Stimulated activated CD8-positive, alpha-beta memory T cell treated with anti-CD3 and anti-CD28 coated beads, Interleukin-4, amount 100 ng/mL, for 1 hour (primary cell): ENCODE results near the gene ENTHD1.

Source experiments
- DNase-seq, 2 donors: peaks; one replicate each; pipeline ENCODE4 v3.0.0-alpha.2; 2020; ENCODE audit warnings: low read depth in 2 of 2, low spot score in 1 of 2

The ENTHD1 gene

DNA sequence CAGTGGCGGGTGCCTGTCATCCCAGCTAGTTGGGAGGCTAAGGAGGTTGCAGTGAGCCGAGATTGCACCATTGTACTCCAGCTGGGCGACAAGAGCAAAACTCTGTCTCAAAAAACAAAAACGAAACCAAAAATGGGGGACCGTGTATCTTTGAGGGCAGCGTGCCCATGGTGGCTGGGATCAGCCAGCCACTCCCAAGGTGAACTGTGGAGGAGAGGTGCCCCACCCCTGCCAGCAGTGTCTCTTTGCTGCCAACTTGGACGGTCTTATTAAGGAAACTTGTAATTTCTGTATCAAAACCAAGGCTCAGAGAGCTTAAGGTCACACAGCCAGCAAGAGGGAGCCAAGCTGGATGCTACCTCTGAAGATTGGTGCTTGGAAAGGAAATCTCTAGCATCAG is 175.4 kb downstream of the ENTHD1 start:
- no peak for DNase-seq

DNA sequence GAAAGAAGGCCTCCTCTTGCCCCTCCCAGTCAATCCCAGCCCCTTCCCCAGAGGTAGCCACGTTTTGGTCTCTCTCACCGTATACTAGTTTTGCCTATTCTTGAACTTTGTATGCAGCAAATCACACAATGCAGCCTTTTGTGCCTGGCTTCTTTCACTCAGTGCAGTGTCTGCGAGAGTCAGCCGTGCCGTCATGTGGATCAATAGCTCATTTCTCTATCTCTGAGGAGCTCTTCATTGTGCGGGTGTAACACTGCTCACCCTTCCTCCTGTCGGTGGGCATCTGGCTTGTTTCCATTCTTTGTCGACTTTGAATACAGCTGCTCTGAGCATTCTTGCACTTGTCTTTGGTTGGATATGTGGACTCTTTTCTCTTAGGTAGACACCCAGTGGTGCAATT is 176.5 kb downstream of the ENTHD1 start:
- no peak for DNase-seq

DNA sequence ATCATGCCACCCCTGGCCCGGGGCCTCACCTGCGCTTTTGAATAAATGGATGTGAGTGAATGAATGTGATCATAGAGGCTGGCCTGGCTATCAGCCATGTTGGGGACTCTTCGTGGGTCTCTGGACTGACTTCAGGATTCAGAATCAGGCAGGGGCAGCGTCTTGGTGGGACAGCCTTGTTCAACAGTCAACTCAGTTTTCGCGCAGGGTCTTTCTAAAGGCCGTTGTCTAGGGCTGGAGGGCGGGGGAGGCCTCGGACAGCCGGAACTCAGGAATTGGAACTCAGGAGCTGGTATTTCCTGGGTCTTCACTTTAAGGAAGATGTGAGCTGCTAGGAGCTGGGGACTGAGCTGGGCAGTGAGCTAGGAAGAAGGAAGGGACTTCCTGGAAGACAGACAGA is 177.0 kb downstream of the ENTHD1 start:
- DNase-seq = no peak

DNA sequence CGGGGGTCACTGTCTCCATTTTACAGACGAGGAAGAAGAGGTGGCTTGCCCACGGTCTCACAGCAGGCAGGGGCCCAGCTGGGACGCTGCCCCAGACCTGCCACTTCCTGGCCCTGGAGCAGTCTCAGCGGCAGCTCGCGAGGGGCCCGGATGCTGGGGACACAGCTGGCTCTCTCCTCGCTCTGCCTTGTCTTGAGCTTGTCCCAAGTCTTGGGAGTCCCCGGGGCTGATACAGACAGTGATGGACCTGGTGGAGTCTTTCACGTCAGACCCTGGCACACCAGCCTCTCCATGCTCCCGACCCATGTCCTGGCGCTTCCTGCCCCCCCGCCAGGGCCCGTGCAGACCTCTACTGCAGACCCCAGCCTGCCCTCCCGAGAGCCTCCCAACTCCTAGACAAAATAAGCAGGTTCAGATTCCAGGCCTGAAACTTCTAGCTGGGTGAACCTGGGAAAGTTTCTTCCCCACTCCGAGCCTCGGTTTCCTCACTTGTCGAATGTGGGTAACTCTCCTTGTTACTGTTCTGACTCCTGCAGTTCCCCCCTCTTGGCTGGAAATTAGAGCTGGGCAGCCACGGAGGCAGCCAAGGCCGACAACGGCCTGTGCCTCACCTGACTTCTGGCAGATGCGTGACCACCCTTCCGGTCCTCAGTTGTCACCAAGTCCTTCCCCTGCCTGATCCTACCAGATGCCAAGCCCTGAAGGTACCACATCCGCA is 177.6 kb downstream of the ENTHD1 start:
- no peak for DNase-seq

DNA sequence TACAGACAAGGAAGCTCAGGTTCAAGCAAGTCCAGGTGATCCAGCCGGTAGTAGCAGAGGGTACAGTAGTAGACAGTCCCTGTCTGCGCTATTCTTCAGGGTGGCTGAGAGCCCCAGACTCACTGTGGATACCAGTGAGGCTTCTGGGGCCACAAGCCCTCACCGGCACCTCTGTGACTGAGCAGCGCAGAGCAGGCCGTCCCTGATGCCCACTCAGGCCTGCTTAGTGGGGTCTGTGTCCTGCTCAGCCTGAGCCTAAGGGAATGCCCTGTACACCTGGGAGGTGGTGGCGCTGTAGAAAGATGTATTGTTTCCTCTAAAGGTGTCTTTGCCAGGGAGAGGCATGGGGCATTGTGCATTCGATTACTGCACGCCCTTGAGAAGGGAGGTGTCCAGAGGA is 179.2 kb downstream of the ENTHD1 start:
- no peak for DNase-seq

DNA sequence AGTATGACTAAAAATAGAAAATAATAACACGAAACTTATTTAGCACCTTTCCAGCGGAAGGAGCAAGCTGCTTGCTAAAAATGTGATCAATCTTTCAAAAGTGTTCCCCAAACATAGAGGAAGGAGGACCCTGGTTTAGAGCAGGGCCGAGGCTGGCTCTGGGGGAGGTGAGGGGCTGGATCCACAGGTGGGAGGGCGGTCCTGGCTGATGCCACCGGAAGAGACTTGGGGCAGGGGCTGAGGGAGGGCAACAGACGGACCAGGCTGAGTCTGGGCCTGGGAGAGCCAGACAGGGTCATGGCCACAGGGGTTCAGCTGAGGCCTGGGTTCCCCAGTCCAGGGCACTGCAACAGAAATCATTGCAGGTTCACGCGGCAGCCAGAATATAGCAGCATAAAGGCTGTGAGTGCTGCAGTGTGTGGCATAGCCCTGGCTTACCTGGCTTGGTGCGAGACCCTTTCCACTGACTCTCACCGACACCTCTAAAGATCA is 179.7 kb downstream of the ENTHD1 start:
- no peak for DNase-seq

DNA sequence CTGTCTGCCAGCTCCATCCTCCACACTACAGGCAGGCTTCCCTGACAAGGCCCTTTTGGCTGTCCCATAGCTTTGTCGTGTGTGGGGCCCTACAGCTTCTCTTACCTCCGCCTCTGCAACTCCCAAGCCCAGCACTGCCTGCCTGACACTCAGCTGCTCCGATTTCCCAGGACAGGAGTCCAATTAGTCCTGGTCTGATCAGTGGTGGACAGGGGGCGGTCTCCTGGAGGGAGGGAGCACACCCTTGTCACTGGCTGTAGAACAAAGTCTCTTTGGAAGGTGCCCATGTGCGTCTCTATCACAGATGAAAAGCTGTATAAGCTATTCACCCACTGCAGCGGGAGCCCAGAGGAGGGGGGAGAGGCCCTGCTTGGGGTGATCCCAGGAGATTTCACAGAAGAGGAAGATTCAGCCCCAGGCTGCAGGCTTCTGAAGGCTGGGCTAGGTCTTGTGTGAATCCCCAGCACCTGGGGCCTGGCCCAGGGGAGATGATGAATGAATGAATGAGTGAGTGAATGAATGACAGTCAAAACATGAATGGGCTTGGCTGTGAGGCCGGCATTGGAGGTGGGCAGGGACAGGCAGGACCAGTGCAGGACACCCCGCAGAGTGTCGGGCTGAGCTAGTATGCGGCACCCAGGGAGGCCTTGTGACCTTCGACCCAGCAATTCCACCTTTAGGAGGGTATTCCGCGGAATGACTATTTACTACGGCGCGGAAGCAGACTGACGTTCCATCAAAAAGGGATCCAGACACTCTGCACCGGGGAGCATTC is 180.6 kb downstream of the ENTHD1 start:
- no peak for DNase-seq

DNA sequence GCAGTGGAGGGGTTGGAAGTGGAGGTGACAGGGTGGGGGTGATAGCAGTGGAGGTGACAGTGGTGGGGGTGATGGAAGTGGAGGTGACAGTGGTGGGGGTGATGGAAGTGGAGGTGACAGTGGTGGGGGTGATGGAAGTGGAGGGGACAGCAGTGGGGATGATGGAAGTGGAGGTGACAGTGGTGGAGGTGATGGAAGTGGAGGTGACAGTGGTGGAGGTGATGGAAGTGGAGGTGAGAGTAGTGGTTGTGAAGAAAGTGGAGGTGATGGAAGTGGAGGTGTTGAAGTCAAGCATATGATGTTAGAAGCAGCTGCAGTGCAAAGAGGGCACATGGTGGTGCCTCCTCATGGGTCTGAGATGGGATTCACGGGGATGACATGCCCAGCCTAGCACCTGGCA is 181.5 kb downstream of the ENTHD1 start:
- DNase-seq = no peak

DNA sequence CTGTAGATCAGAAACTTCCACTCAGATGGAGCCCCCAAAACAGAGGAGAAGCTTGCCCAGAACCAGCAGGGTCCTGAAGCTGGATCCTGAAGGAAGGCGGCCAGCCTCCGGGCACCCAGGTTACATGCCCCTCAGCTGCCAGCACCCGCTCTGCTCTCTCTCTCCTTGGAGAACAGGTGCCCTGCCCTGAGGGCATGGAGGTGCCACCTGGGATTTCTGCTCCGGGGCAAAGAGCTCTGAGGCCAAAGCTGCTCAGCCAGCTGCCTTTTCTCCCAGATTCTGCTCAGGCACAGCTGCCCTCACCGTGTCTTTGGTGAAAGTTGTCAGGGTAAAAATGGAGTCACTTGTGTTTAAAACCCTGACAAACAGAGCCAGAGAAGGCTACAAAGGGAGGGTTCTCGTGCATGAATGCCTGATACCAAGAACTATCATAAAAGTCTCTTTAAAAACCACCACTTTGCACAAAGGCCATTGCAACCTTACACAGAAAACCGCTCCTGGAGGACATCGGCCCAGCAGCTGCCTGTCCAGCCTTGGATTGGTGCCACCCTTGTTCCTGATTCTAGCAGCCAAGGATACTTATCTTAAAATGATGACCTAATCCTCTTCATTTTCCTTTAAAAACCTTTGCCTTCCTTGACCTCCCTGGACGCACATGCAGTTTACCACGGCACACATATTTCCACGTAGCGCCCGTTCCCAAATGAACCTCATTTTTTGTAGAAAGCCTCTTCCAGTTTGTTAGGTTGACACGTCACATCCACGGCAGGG is 183.0 kb downstream of the ENTHD1 start:
- no peak for DNase-seq

DNA sequence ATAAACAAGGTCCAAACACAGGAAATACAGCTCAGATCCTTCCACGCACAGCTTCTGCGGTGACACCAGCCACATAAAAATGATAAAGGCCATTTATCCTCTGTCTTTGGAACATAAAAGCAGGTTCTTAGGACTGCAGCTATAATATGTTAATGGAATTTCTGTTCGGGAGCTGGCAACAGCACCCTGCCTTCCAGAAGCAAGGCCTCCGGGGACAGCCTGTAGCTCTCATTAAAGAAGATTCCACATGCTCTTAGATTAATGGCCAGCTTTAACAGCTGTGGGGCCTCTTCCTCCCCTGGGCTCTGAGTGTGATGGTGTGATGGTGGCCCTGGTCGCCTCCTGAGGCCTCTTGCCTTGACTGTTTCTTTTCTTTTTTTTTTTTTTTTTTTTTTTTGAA is 185.7 kb downstream of the ENTHD1 start:
- DNase-seq = no peak

DNA sequence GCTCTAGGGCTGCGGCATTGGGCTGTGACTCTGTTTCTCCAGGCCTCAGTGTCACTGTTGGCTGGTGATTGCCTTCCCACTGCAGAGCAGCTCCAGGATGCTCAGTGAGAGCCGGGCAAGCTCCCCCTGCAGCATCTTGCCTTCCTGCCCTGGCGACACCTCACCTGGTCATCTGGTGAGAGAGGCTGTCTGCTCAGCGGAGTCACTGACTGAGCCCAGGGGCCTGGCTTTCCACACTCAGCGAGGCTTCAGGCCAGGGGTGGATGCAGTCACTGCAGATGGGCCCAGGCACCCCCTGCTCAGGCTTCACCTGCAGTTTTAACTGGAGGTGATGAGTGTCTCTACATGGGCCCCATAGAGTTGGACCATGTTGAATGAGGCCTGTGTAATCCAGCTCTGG is 186.2 kb downstream of the ENTHD1 start:
- no peak for DNase-seq

DNA sequence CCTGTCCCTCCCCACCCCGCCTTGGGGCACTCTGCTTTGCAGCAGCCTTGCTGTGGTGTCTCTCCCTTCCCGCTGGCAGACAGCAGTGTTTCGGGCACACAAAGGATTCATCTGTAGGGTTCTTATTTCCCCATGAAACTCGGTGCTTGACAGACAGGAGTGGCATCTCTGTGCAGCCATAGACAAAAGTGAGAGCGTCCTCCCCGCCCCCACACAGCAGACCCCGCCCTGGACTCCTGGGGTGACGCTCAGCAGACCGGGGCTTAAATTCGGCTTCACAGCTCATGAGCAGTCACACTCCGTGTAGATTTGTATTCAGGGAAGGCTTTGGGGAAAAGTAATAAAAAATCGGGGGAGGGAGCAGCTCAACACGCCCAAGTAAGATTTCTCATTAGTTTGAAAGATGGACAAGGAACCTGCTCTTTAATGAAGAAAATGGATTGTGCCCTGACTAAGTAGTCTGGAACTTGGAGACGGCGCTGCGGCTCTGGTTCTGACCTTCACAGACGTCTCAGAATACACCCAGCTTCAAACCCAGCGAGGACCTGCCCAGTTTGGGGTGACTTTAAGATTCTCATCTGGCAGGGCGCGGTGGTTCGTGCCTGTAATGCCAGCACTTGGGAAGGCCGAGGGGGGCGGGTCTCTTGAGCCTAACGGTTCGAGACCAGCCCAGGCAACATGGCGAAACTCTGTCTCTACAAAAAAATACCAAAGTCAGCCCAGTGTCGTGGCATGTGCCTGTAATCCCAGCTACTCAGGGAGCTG is 187.0 kb downstream of the ENTHD1 start:
- no peak for DNase-seq

DNA sequence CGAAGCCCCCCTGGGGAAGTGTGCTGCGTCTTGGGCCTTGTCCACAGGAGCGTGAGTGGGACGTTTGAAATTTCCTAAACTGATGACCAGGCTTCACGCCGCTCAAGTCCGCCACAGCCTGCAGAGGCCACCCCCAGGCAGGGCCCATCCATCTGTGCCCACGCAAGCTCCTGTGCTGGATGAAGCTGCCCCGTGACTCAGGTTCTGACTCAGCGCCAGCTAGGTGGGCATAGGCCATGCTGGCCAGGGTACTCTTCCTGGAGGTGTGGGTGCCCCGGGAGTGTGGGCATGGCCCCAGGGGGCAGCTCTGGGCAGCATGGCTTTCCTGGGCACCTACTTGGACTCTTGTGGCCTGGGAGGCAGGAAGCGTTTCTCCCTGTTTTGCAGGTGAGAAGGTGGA is 188.2 kb downstream of the ENTHD1 start:
- no peak for DNase-seq

DNA sequence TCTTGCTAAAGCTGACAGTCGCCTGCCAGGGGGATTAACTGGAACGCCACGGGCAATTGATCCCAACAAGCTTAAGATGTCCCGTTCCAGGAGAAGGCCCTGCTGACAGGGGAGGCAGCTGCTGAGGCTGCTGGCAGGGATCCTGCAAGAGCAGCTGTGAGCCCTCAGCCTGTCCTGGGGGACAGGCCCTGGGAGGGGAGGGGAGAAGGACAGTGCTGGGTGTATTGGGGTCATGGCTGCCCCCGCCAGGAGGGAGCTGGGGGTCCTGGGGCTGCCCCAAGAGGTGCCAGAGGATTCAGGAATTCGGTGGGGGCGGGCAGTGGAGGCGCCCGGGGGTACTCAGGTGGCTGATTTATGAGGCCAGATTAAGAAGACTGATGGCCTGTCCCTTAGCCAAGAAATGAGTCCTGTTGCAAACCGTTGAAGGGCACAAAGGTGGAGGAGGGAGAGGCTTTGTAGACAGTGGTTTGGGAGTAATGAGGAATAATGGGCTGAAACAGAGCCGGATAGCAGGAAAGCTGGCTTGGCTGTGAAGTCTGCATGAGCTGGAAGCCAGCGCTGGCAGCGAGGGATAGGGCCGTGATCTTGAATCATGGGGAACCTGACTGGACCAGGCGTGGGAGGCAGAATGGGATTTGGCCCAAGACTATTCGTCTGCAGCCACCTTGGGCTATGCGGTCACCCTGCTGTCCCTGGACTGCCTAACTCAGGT is 189.5 kb downstream of the ENTHD1 start:
- no peak for DNase-seq

DNA sequence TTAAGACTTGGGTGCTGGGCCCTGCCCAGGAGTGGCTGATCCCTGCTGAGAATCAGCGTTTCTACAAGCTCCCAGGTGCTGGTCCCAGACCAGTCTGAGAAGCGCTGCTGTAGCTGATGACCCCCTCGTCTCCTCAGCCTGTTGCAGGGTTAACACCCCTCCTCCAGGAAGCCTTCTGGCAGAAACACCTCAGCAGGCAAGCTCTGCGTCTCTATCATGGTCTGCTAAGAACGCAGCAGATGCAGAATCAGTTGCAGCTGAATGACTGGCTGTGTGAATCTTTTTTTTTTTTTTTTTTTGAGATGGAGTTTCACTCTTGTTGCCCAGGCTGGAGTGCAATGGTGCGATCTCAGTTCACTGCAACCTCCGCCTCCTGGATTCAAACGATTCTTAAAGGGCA is 190.5 kb downstream of the ENTHD1 start:
- DNase-seq = no peak

DNA sequence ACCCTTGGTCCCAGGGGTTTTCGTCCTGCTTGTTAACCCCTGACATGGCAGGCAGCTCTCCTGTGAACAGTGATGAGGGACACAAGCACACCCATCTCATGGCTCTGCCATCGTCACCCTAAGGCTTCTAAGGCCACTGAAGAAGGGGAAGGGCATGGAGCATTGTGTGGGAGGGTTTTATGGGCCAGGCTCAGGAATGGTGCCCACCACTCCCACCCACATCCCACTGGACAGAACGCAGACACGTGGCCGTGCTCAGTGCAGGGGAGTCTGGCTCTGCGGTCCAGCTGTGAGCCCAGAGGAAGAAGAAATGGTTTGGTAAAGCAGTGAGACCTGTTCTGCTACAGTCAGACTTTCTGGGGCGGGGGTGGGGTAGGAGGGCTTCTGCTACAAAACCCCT is 193.0 kb downstream of the ENTHD1 start:
- no peak for DNase-seq

DNA sequence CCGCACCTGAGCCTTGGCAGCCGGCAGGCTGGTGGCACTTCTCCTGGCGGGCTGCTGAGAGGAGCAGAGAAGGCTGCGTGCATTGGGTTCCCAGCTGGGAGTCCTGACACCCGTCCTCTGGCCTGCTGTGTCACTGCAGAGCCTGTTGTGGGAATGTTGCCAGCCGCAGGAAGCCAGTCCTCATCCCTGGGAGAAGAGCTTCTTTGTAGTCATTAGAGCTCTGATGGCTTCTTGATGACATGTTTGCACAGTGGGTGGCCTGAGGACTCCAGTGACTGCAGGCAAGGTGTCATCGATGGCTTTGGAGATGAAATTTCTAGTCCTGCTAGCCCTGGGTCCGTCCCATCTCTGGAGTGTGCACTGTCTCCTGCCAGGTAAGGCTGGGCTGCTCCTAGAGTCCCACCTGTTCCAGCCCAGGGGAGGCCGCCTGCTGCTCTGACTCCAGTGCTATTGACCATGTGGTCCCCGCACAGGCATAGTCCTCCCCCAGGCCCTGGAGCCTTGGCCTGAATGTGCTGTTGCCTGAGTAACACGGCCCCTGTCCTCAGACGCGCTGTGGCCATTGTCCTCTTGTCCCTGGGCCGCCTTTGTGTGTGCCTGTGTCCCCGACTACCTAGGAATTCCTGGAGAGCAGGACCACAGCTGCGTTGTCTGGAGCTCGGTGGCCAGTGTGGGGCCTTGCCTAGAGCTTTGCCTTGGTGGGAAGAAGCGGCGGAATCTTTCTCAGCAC is 193.8 kb downstream of the ENTHD1 start:
- DNase-seq = no peak

DNA sequence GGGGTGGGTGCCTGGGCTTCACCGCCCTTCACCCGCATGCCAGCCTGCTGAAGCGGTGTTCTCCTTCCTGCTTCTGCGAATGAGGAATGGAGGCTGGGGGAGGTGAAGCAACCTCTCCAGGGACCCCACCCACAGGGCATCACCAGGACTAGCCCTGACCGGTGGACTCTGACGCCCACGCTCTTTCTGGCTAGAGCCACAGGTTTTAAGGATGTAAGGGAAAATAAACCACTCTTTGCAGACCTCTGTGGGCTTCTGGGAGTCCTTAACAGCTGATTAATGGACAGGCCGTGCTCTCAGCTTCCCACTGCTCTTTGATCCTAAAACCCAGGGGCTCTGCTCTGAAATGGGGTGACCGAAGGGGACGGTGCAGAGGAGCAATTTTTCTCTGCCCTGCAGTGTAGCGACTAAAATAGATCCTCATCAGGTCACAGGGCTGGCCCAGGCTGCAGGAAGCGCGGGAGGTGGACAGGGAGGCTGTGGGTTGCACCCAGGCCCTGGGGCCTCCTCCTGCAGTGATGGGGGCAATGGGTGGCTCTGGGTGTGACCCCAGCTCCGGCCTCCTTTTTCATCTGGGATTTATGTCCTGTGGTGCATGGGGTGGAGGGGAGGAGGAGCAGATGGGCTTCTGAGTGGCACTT is 195.7 kb downstream of the ENTHD1 start:
- no peak for DNase-seq

DNA sequence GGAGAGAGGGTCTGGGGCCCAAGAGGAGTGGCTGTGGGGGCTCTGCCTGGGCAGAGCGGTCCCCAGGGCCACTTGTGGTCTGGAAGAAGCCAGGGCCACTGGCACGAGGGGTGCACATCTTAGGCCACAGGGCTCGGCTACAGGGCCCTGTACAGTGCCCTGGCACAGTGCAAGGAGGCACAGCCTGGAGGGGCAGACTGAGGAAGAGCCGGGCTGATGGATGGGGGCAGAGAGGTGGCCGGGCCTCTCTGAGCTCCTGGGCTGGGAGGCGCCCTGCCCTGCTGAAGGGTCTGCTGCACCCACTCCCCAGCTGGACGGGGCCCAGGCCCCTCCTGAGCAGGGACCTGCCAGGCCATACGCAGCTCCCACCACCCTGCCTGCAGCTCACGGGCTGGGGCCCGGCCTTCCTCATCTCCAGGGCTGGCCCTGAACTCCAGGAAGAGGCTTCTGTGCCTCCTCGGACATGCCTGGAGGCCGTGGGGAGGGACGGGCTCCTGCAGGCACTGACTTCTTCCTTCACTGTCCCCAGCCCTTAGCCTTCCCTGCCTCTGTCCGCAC is 199.5 kb downstream of the ENTHD1 start:
- DNase-seq = no peak
